H1 (cell line): ENCODE results near the gene APBA2.

Experiments used
- CEBPB ChIP-seq: IDR thresholded peaks from 2 replicates; pipeline ENCODE4 v1.6.1; 2012; ENCODE audit warnings: low read depth, low read length
- CREB1 ChIP-seq: IDR thresholded peaks from 2 replicates; pipeline ENCODE4 v1.6.1; 2012; ENCODE audit warnings: inconsistent platforms
- EGR1 ChIP-seq: IDR thresholded peaks from 2 replicates; pipeline ENCODE4 v1.6.1; 2011; ENCODE audit warnings: low read depth, low read length, borderline replicate concordance
- EZH2 ChIP-seq: fragments of 200-600 bp; sonication (generic); IDR thresholded peaks from 2 replicates; pipeline ENCODE4 v1.7.1; 2012; ENCODE audit warnings: low read depth, mild to moderate bottlenecking, moderate library complexity, low read length, inconsistent platforms; ENCODE audit not compliant: severe bottlenecking
- NRF1 ChIP-seq: IDR thresholded peaks from 2 replicates; pipeline ENCODE4 v1.6.1; 2011; ENCODE audit warnings: mild to moderate bottlenecking, low read depth, low read length, improper control_type of control experiment
- POLR2A ChIP-seq, 2 experiments: IDR thresholded peaks; 1 replicate in 1 of 2; 2 replicates in 1 of 2; pipeline ENCODE4 v1.6.1; 2011; ENCODE audit warnings: low read depth in 2 of 2, low read length in 2 of 2, mild to moderate bottlenecking in 2 of 2; ENCODE audit errors: control extremely low read depth in 1 of 2
- POLR2AphosphoS5 ChIP-seq: IDR thresholded peaks from 2 replicates; pipeline ENCODE4 v1.6.1; 2011; ENCODE audit warnings: low read depth, low read length
- RNF2 ChIP-seq: fragments of 200-900, 300-1000 bp; sonication (generic); IDR thresholded peaks from 2 replicates; pipeline ENCODE4 v1.7.1; 2016; ENCODE audit warnings: borderline replicate concordance, low read depth, mild to moderate bottlenecking, antibody characterized with exemption, low read length; ENCODE audit not compliant: poor library complexity, severe bottlenecking; ENCODE audit errors: missing control alignments
- YY1 ChIP-seq: IDR thresholded peaks from 2 replicates; pipeline ENCODE4 v1.6.1; 2011; ENCODE audit warnings: low read depth, mild to moderate bottlenecking, low read length
- ZNF274 ChIP-seq: IDR thresholded peaks from 2 replicates; pipeline ENCODE4 v1.7.0; 2012; ENCODE audit warnings: low read length, borderline replicate concordance; ENCODE audit errors: extremely low read depth
- TF ChIP-seq, protein P1 (sequence below), 3 experiments: IDR thresholded peaks; 1 replicate in 2 of 3; 2 replicates in 1 of 3; pipeline versions ENCODE4 v1.5.1 to v1.6.1; 2011; ENCODE audit warnings: low read length in 3 of 3, mild to moderate bottlenecking in 3 of 3, inconsistent platforms in 2 of 3, low read depth in 1 of 3, moderate library complexity in 1 of 3; ENCODE audit not compliant: insufficient read depth in 1 of 3; ENCODE audit errors: control extremely low read depth in 1 of 3

GRCh38 chr15:29126821-29127461, 241.2 kb downstream of the APBA2 start:
- TF ChIP-seq CEBPB (no peak), POLR2AphosphoS5 (no peak), POLR2A (IDR thresholded peaks at IDR 0.05; ENCODE audit: control extremely low read depth in 1 of 2, low read depth in 2 of 2, low read length in 2 of 2) (no peak), ZNF274 (no peak), RNF2 (no peak), CREB1 (no peak), EGR1 (no peak), YY1 (no peak), EZH2 (no peak), NRF1 (no peak)
- TF ChIP-seq, protein P1, sequence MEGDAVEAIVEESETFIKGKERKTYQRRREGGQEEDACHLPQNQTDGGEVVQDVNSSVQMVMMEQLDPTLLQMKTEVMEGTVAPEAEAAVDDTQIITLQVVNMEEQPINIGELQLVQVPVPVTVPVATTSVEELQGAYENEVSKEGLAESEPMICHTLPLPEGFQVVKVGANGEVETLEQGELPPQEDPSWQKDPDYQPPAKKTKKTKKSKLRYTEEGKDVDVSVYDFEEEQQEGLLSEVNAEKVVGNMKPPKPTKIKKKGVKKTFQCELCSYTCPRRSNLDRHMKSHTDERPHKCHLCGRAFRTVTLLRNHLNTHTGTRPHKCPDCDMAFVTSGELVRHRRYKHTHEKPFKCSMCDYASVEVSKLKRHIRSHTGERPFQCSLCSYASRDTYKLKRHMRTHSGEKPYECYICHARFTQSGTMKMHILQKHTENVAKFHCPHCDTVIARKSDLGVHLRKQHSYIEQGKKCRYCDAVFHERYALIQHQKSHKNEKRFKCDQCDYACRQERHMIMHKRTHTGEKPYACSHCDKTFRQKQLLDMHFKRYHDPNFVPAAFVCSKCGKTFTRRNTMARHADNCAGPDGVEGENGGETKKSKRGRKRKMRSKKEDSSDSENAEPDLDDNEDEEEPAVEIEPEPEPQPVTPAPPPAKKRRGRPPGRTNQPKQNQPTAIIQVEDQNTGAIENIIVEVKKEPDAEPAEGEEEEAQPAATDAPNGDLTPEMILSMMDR (IDR thresholded peaks at IDR 0.05; ENCODE audit: control extremely low read depth in 1 of 3, insufficient read depth in 1 of 3, low read depth in 1 of 3, low read length in 3 of 3), result peak; percentile 24 to 49 (median 44); a peak in 3 of 4 replicates
